GM19455 (cell line): ENCODE data around the gene GPC6.

Source experiments
- ATAC-seq: cut with Tn5 transposase; IDR thresholded peaks from one replicate; pipeline ENCODE4 v1.9.1; 2021; ENCODE audit not compliant: unreplicated experiment

Gene GPC6

DNA sequence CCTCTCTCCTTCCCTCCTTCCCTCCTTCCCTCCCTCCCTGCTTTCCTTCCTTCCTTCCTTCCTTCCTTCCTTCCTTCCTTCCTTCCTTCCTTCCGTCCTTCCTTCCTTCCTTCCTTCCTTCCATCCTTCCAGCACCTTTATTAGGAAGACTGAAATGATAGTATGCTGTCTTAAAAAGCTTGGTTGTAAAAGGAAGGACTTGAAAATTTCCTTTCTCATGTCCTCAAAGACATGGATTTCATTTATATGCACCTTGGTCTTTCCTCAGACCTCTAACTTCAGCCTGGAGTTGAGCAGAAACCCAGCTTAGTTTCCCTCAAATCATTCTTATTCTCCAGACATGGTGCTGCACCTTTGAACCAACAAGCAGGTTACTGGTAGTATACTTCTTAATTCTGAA is 141.7 kb downstream of the GPC6 start:
- ATAC-seq: no peak

DNA sequence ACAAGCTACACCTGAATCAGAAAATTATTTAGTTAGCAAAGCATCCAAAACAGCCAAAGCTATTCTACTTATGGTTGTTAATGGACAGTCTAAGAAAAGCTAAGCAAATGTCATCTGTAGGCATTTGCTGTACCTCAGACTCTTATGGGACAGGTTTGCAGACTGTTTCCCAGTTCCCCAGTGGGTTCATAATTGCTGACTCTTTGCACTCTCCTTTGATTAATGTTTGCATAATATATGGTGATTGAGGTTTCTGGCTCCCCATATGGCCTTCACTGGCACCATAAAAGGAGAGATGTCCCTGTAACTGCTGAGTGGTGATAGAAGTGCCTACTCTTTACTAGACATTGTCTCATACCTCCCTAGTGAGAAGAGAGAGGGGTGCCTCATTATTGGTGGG is 142.1 kb downstream of the GPC6 start:
- no peak for ATAC-seq

- ATAC-seq: no peak
Measured at GRCh38 chr13:93372856-93373255, 146.2 kb downstream of the GPC6 start.

DNA sequence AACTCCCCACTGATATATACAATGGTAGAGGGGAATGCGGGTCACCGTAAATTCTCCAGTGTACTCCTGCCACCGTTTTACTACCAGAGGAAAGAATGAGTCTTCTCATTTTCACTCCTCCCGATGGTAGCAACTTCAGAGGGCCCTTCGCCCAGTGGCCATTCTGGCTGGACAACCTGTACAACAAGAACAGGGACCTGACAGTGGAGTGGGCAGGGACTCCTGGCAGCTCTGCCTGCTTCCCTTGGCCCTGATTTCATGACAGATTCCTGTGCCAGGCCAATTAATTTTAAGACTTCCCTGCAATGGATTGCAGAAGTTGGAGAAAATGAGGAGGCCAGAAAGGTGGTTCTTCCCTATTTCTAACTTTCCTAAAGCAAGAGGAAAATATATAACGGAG is 148.9 kb downstream of the GPC6 start:
- no peak for ATAC-seq

DNA sequence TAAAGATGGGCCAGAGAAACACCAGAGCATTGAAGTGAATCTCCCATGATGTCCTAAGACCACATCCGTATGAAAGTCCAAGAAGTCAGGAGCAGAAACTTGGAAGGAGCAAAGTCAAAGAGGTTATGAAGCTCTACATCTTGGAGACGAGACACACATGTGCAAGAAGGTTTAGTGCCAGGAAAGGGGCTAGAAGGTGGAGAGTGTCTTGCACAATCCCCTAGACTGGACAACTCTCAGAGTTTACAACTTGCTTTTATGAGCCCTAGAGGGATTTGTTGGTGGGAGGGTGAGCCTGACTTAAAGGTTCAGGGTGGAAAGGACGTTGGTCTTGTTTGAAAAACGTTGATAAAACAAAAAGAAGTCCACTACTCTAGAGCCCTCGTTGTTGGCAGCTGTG is 150.6 kb downstream of the GPC6 start:
- ATAC-seq: no peak

DNA sequence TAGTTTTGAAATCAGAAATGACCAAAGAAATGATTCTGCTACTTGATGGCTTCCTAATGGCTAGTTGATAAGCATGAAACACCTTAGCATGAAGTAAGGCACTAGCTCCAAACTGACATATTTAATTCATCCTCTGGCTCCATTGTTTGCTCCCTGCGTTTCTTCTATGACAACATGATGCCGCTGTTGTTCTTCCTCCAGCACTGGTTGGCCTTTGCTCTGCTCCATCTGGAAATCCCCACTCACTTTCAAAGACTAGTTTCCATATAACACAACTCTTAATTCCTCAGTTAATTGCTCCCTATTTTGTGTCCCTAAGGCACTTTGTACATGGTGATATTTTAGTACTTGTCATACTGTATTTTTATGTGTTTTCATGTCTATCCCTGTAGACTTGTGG is 151.6 kb downstream of the GPC6 start:
- no peak for ATAC-seq

DNA sequence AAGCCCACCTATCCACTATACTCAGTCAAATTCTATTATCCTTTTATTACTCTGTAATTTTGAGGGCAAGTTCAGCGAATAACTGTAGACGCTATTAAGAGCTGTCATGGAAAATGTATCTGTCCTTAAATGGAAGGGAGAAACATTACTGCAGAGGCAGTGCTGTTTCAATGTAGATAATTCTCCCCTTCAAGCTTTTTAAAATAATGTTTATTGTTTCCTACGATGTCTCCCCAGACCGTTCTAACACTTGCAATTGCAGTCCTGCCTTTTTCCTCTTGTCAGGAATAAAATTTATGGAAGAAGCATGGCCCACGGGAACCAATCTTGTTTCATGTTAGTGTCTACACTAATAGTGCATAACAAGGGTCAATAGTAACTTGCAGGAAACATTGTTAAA is 159.5 kb downstream of the GPC6 start:
- ATAC-seq: no peak

DNA sequence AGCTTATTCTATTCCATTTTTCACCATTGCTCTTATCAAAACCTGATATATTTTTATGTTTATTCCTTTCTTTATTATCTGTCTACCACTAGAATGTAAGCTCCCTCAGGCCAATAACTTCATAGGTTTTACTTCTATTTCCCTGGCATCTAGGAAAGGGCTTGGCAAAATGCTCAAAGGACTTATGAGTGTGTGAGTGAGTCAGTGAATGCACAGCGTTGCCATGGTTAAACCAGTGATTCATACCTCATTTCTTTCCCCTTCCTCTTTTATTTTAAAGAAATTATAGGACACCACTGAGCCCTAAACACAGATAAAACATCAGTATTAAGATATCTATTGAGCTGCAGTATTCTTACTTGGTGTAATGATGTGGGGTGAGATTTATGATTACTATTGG is 162.1 kb downstream of the GPC6 start:
- no peak for ATAC-seq

- ATAC-seq: no peak
Measured at GRCh38 chr13:93397619-93398018, 171.0 kb downstream of the GPC6 start.

- ATAC-seq: no peak
Measured at GRCh38 chr13:93398167-93399035, 171.8 kb downstream of the GPC6 start.

- no peak for ATAC-seq
Measured at GRCh38 chr13:93399212-93399611, 172.6 kb downstream of the GPC6 start.

GRCh38 chr13:93406136-93406535 is 179.5 kb downstream of the GPC6 start:
- ATAC-seq: no peak

DNA sequence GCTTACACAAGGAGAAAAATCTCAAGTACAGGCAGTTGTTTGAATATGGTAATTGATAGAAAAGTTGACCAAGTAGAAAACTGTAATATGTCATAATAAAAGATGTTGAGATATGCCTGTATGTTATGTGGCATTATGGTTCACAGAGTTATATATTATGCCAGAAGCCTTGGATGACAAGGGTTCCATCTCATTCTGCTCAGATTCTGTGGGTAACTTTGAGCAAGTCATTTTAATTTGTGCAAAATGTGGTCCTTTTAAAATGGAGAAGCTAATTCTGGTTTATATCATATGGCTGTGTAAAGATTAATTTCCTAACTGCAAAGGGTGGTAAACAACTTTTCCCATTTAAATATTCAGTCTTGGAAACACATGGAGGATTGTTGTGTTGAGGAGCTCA is 180.9 kb downstream of the GPC6 start:
- ATAC-seq: no peak

- ATAC-seq: no peak
Measured at GRCh38 chr13:93409001-93409400, 182.4 kb downstream of the GPC6 start.

- no peak for ATAC-seq
Measured at GRCh38 chr13:93409816-93410215, 183.2 kb downstream of the GPC6 start.

DNA sequence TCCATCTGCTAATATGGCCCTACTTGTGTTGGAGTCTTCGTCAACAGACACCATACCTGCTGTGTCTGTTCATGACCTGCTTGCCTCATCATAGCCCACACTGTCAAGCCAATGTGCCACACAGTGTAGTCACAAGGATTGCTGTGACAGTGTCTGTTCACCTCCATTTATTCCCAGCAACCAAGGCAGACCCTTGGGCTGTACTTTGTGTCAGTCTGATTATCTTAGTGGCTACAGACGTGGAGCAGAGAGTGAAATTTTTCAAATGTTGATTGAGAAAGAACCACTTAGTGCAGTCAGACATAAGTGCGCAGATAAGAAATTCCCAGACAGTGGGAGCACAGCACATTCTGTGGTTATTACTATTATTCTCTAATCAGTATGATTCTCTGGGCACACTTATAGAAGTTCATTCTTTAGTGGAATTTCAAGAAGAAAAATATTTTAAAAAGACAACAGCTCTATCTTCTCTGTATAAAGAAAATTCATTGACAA is 184.6 kb downstream of the GPC6 start:
- ATAC-seq: no peak

- ATAC-seq: no peak
Measured at GRCh38 chr13:93412676-93413075, 186.1 kb downstream of the GPC6 start.

GRCh38 chr13:93413972-93414717 is 187.5 kb downstream of the GPC6 start:
- no peak for ATAC-seq

DNA sequence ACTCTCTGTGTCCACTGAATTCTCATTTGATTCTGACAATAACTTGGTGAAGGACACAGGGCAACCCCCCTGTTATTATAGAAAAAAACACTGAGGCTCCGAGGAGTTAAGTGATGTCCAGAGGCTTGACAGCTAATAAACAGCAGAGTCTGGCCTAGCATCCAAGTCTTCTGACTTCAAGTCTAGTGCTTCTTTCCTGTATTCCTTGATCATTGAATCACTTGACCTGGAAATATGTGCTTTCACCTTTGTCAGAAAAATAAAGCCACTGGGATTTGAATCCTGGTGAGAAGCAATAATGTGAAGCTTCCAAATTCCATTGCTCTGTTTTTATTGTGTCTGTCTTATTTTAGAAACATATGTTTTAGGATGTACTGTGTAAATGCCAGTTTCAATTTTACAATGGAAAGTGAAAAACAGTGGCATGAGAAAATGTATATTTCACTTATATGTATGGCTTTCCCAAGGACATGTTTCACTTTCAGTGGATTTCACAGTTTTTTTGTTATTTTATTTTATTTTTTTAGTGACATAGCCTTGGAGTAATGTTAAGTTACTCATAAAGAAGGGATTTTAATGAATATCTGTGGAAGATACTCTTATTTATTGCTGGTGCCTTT is 190.2 kb downstream of the GPC6 start:
- ATAC-seq: no peak

DNA sequence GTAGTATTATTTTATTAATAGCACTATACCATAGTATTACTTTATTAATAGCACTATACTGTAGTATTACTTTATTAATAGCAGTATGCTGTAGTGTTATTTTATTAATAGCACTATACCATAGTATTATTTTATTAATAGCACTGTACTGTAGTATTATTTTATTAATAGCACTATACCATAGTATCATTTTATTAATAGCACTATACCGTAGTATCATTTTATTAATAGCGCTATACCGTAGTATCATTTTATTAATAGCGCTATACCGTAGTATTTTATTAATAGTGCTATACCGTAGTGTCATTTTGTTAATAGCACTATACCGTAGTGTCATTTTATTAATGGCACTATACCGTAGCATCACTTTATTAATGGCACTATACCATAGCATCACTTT is 191.8 kb downstream of the GPC6 start:
- no peak for ATAC-seq

DNA sequence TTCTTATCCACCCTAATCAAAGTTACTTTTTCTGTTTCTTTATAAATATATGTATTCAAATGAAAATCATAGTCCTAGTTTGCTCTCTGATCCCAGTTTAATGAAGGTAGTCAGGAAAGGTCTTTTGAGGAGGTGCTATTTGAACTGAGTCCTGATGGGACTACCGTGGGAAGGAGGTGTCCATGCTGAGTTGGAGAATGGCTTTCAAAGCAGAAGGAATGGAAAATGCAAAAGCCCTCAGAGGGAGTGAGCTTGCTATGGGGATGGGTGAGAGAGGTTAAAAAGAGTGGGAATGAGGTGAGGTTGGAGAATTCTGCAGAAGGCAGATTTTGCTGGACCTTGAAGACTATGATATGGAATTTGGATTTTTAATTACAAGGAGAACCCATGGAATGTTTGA is 193.6 kb downstream of the GPC6 start:
- ATAC-seq: no peak

GRCh38 chr13:93420887-93421286 is 194.3 kb downstream of the GPC6 start:
- no peak for ATAC-seq
